Measurements from ENCODE around the gene PLA2G12B.

Gene PLA2G12B

DNA sequence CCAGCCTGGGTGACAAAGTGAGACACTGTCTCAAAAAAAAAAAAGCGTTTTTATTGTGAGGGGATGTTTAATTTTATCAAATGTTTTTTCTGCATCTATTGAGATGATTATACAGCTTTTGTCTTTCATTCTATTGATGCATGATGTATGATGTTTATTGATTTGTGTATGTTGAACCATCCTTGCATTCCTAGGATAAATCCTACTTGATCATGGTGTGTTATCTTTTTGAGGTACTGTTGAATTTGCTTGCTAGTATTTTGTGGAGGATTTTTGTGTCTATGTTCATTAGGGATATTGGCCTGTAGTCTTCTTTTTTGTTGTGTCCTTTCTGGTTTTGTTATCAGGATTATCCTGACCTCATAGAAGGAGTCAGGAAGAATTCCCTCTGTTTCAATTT, 22.3 kb upstream of the PLA2G12B start:
- no peak overlapping the region for H3K27ac ChIP-seq (ENCODE audit: low read length)

GRCh38 chr10:72956001-72956400, 1.4 kb upstream of the PLA2G12B start:
- Histone ChIP-seq H3K4me1 (ENCODE audit: control insufficient read depth, low read depth, low read length) (peaks cover 19% of the 10 kb centered on the region), H3K9ac (ENCODE audit: low read length) (no peak overlapping the region), H3K9me3 (ENCODE audit: control insufficient read depth, low read depth, low read length) (no peaks in the 10 kb centered on the region), H3K36me3 (ENCODE audit: control insufficient read depth, low read depth, low read length) (no peaks in the 10 kb centered on the region), H3K27me3 (ENCODE audit: control insufficient read depth, insufficient read depth, low read length) (no peaks in the 10 kb centered on the region), H3K4me3 (ENCODE audit: low read length) (no peak overlapping the region), H3K27ac (ENCODE audit: low read length) (no peak overlapping the region)

More for the DNA sequence above, 22.3 kb upstream of the PLA2G12B start:
- Histone ChIP-seq H3K9me3 (ENCODE audit: control insufficient read depth, low read depth, low read length) (peaks cover 7% of the 10 kb centered on the region), H3K4me1 (ENCODE audit: control insufficient read depth, low read depth, low read length) (no peaks in the 10 kb centered on the region), H3K36me3 (ENCODE audit: control insufficient read depth, low read depth, low read length) (no peaks in the 10 kb centered on the region), H3K4me3 (ENCODE audit: low read length) (no peak overlapping the region), H3K27me3 (ENCODE audit: control insufficient read depth, insufficient read depth, low read length) (no peaks in the 10 kb centered on the region), H3K9ac (ENCODE audit: low read length) (no peak overlapping the region)

GRCh38 chr10:72954230-72954595, 393 bp downstream of the PLA2G12B start:
- Histone ChIP-seq H3K27me3 (ENCODE audit: control insufficient read depth, insufficient read depth, low read length) (no peaks in the 10 kb centered on the region), H3K4me1 (ENCODE audit: control insufficient read depth, low read depth, low read length) (peaks cover 19% of the 10 kb centered on the region), H3K4me3 (ENCODE audit: low read length) (no peak overlapping the region), H3K9ac (ENCODE audit: low read length) (no peak overlapping the region), H3K9me3 (ENCODE audit: control insufficient read depth, low read depth, low read length) (no peaks in the 10 kb centered on the region), H3K27ac (ENCODE audit: low read length) (no peak overlapping the region), H3K36me3 (ENCODE audit: control insufficient read depth, low read depth, low read length) (no peaks in the 10 kb centered on the region)

DNA sequence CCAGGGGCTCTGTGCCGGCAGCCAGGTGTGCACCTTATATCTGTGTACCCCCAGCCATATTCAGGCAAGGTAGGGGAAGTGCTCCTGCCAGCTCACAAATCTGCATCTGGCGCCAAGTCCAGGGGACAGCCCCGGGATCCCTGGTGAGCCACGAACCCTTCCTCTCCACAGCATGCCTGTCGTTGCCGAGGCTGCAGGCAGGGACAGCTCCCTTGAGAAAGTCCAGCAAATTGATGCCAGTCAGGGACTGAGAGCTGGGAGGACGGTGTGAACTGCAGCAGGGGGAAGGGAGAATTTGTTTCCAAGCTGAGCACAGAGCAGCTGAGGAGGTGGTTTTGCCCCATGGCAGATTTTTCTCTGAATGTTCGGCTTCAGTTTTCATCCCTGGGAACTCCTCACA, 919 bp downstream of the PLA2G12B start:
- no peak overlapping the region for H3K9ac ChIP-seq (ENCODE audit: low read length)
- no peak overlapping the region for H3K4me3 ChIP-seq (ENCODE audit: low read length)
- peaks cover 19% of the 10 kb centered on the region for H3K4me1 ChIP-seq (ENCODE audit: control insufficient read depth, low read depth, low read length)
- H3K9me3 ChIP-seq (ENCODE audit: control insufficient read depth, low read depth, low read length) = no peaks in the 10 kb centered on the region
- H3K36me3 ChIP-seq (ENCODE audit: control insufficient read depth, low read depth, low read length) = no peaks in the 10 kb centered on the region
- H3K27me3 ChIP-seq (ENCODE audit: control insufficient read depth, insufficient read depth, low read length) = no peaks in the 10 kb centered on the region
- H3K27ac ChIP-seq (ENCODE audit: low read length) = no peak overlapping the region

DNA sequence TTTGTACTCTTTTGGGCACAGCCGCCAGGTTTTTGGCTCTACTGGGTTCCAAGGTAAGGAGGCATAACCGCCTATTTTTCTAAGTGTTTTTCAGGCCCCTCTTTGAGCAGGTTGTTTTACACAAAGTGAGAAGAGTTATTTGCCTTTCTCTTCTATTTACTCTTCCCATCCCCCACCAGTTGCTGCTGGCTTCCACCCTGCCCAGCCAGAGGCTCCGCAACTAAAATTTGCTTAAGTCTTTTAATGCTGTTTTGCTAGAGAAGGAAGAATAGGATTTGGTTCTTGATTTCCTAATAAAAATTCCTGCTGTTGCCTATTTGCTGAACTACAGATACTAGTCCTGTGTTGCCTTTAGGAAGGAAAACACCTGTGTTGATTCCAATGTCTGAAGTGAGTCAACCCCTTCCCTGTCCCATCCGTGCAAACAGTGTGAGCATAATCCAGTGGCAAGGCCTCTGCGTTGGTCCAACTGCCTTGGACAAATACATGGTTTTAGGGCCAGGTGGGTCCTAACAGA, 1.9 kb downstream of the PLA2G12B start:
- H3K27ac ChIP-seq (ENCODE audit: low read length) = no peak overlapping the region
- no peaks in the 10 kb centered on the region for H3K9me3 ChIP-seq (ENCODE audit: control insufficient read depth, low read depth, low read length)
- H3K4me3 ChIP-seq (ENCODE audit: low read length) = no peak overlapping the region
- H3K4me1 ChIP-seq (ENCODE audit: control insufficient read depth, low read depth, low read length) = peaks cover 19% of the 10 kb centered on the region
- H3K27me3 ChIP-seq (ENCODE audit: control insufficient read depth, insufficient read depth, low read length) = no peaks in the 10 kb centered on the region
- no peak overlapping the region for H3K9ac ChIP-seq (ENCODE audit: low read length)
- no peaks in the 10 kb centered on the region for H3K36me3 ChIP-seq (ENCODE audit: control insufficient read depth, low read depth, low read length)

DNA sequence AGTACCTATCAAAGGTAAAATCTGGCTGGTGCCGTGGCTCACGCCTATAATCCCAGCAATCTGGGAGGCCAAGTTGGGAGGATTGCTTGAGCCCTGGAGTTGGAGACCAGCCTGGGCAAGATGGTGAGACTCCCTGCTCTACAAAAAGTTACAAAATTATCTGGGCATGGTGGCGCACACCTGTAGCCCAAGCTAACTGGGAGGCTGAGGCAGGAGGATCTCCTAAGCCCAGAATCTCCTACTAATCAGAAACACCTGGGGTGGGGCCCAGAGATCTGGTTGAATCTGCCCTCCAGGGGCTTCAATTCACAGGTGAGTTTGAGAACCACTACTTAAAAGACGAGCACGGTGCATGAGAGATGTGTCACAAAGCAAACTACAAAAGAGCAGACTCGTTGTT, 2.4 kb downstream of the PLA2G12B start:
- Histone ChIP-seq H3K4me1 (ENCODE audit: control insufficient read depth, low read depth, low read length) (peaks cover 19% of the 10 kb centered on the region), H3K27me3 (ENCODE audit: control insufficient read depth, insufficient read depth, low read length) (no peaks in the 10 kb centered on the region), H3K4me3 (ENCODE audit: low read length) (no peak overlapping the region), H3K36me3 (ENCODE audit: control insufficient read depth, low read depth, low read length) (no peaks in the 10 kb centered on the region), H3K27ac (ENCODE audit: low read length) (no peak overlapping the region), H3K9me3 (ENCODE audit: control insufficient read depth, low read depth, low read length) (no peaks in the 10 kb centered on the region), H3K9ac (ENCODE audit: low read length) (no peak overlapping the region)

- H3K9ac ChIP-seq (ENCODE audit: low read length) = no peak overlapping the region
- no peaks in the 10 kb centered on the region for H3K36me3 ChIP-seq (ENCODE audit: control insufficient read depth, low read depth, low read length)
- no peak overlapping the region for H3K4me3 ChIP-seq (ENCODE audit: low read length)
- no peaks in the 10 kb centered on the region for H3K27me3 ChIP-seq (ENCODE audit: control insufficient read depth, insufficient read depth, low read length)
- H3K27ac ChIP-seq (ENCODE audit: low read length) = no peak overlapping the region
- peaks cover 19% of the 10 kb centered on the region for H3K4me1 ChIP-seq (ENCODE audit: control insufficient read depth, low read depth, low read length)
- no peaks in the 10 kb centered on the region for H3K9me3 ChIP-seq (ENCODE audit: control insufficient read depth, low read depth, low read length)
These were observed 2.8 kb downstream of the PLA2G12B start for GRCh38 chr10:72951760-72952159.

DNA sequence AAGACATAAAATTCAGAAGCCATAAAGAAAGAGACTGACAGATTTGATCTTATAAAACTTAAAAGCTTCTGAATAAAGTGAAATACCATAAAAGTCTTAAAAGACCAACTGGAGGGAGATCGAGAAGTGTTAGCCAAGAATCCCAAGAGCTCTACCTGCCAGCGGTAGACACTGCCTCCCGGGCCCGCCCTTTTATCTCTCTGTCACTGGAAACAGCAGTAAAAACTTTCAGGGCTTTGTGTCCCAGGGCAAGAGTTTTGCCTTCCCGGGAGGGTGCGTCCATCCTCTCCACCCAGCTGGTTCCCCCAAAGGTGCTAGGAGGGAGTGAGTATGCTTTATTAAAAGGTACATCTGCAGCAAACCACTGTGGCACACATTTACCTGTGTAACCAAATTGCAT, 5.8 kb downstream of the PLA2G12B start:
- Histone ChIP-seq H3K4me1 (ENCODE audit: control insufficient read depth, low read depth, low read length) (peaks cover 11% of the 10 kb centered on the region), H3K36me3 (ENCODE audit: control insufficient read depth, low read depth, low read length) (no peaks in the 10 kb centered on the region), H3K4me3 (ENCODE audit: low read length) (no peak overlapping the region), H3K9me3 (ENCODE audit: control insufficient read depth, low read depth, low read length) (no peaks in the 10 kb centered on the region), H3K27me3 (ENCODE audit: control insufficient read depth, insufficient read depth, low read length) (no peaks in the 10 kb centered on the region), H3K27ac (ENCODE audit: low read length) (no peak overlapping the region), H3K9ac (ENCODE audit: low read length) (no peak overlapping the region)

DNA sequence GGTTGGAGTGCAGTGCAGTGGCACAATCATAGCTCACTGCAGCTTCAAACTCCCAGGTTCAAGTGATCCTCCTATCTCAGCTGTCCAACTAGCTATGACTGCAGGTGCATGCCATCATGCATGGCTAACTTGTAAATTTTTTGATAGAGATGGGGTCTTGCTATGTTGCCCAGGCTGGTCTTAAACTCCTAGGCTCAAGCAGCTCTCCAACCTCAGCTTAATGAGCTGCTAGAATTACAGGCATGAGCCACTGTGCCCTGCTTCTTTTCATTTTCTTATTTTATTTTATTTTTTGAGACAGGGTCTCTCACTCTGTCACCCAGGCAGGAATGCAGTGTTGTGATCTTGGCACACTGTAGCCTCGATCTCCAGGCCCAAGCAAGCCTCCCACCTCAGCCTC, 7.6 kb downstream of the PLA2G12B start:
- no peak overlapping the region for H3K27ac ChIP-seq (ENCODE audit: low read length)
- no peaks in the 10 kb centered on the region for H3K36me3 ChIP-seq (ENCODE audit: control insufficient read depth, low read depth, low read length)
- no peaks in the 10 kb centered on the region for H3K27me3 ChIP-seq (ENCODE audit: control insufficient read depth, insufficient read depth, low read length)
- no peaks in the 10 kb centered on the region for H3K4me1 ChIP-seq (ENCODE audit: control insufficient read depth, low read depth, low read length)
- no peaks in the 10 kb centered on the region for H3K9me3 ChIP-seq (ENCODE audit: control insufficient read depth, low read depth, low read length)
- no peak overlapping the region for H3K9ac ChIP-seq (ENCODE audit: low read length)
- H3K4me3 ChIP-seq (ENCODE audit: low read length) = no peak overlapping the region

DNA sequence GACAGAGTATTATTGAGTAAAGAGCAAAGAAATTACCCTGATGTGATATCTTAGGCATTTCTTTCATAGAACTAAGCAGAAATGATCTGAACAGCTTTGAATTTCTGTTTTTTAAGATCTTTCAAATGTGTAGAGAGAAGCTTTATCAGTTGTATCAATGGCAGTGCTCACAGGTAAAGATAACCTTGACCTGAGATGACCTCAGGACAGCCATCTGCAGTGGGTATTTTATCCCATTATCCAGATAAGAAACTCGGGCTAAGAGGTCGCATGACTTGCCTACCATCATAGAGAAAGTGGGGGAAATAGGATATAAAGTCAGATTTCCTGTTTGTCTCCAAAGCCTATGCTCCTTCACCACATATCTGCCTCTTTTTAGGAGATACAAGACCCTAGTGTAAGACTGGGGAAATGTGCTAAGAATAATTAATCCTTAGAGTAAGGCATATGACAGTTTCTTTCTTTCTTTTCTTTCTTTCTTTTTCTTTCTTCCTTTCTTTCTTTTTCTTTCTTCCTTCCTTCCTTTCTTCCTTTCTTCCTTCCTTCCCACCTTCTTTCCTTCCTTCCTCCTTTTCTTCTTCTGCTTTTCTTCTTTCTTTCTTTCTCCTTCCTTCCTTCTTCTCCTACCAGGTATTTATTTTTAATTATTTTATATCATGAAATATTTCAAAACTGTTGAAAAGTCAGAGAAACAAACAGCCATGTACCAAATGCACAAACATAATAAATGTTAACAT, 10.9 kb downstream of the PLA2G12B start:
- no peaks in the 10 kb centered on the region for H3K4me1 ChIP-seq (ENCODE audit: control insufficient read depth, low read depth, low read length)

GRCh38 chr10:72935361-72935760, 19.2 kb downstream of the PLA2G12B start:
- no peak overlapping the region for H3K9ac ChIP-seq (ENCODE audit: low read length)

More for the DNA sequence above, 10.9 kb downstream of the PLA2G12B start:
- Histone ChIP-seq H3K9me3 (ENCODE audit: control insufficient read depth, low read depth, low read length) (no peaks in the 10 kb centered on the region), H3K36me3 (ENCODE audit: control insufficient read depth, low read depth, low read length) (no peaks in the 10 kb centered on the region), H3K4me3 (ENCODE audit: low read length) (no peak overlapping the region), H3K27ac (ENCODE audit: low read length) (no peak overlapping the region), H3K9ac (ENCODE audit: low read length) (no peak overlapping the region), H3K27me3 (ENCODE audit: control insufficient read depth, insufficient read depth, low read length) (no peaks in the 10 kb centered on the region)

More at GRCh38 chr10:72935361-72935760, 19.2 kb downstream of the PLA2G12B start:
- no peaks in the 10 kb centered on the region for H3K36me3 ChIP-seq (ENCODE audit: control insufficient read depth, low read depth, low read length)
- no peaks in the 10 kb centered on the region for H3K27me3 ChIP-seq (ENCODE audit: control insufficient read depth, insufficient read depth, low read length)
- H3K4me1 ChIP-seq (ENCODE audit: control insufficient read depth, low read depth, low read length) = no peaks in the 10 kb centered on the region
- H3K27ac ChIP-seq (ENCODE audit: low read length) = no peak overlapping the region
- H3K4me3 ChIP-seq (ENCODE audit: low read length) = no peak overlapping the region
- no peaks in the 10 kb centered on the region for H3K9me3 ChIP-seq (ENCODE audit: control insufficient read depth, low read depth, low read length)
